ENCODE results near the gene TANC2.

TANC2 gene

GRCh38 chr17:62968445-62968923 is 2.4 kb downstream of the TANC2 start:
- peak; percentile 71 to 90 for DNase-seq
- WGBS (ENCODE audit: extremely low coverage, insufficient coverage, insufficient read length): no CpG with 5 or more reads among the region's 3 CpGs
- no peak overlapping the region for H2AK5ac ChIP-seq (ENCODE audit: low read length)

DNA sequence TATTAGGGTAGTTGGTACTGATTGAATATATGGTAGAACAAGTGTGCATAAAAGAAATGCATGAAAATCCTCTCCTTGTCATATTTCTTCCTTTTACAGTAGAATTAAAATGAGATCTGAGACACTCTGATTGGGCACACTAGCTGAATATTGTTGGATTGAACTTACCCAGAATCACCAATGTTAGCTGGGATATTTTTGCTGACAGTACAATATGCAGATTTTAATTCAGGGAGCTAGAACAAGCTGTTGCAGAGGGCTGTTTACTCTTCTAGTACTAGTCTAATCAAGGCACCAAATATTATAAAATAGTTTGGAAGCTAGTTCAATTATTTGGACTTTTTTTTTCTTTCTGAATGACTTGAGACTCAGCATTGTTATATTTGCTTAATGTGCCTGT is 4.6 kb downstream of the TANC2 start:
- H3K14ac ChIP-seq (ENCODE audit: low read length): no peak overlapping the region
- no peak overlapping the region for H3K4me3 ChIP-seq (ENCODE audit: low read depth, low read length)
- H3K36me3 ChIP-seq (ENCODE audit: control insufficient read depth in 1 of 2, insufficient read depth in 2 of 2, low read length in 2 of 2): peaks cover 5 to 8% of the 10 kb centered on the region in 2 experiments
- no peak overlapping the region for H2AFZ ChIP-seq (ENCODE audit: insufficient read depth, low read length, poor library complexity)
- no peak overlapping the region for H4K91ac ChIP-seq (ENCODE audit: low read depth, low read length)
- H3K79me1 ChIP-seq (ENCODE audit: low read length): peaks cover 12% of the 10 kb centered on the region
- no peak overlapping the region for H3K4me2 ChIP-seq (ENCODE audit: low read length)
- no peak for DNase-seq
- H4K8ac ChIP-seq (ENCODE audit: low read depth, low read length): no peak overlapping the region
- H2BK5ac ChIP-seq (ENCODE audit: low read depth, low read length, poor library complexity): no peak overlapping the region
- peaks cover 4 to 5% of the 10 kb centered on the region in 2 experiments for H3K4me1 ChIP-seq (ENCODE audit: control insufficient read depth in 1 of 2, insufficient read depth in 2 of 2, low read length in 2 of 2)
- H3K79me2 ChIP-seq (ENCODE audit: control insufficient read depth, insufficient read depth, low read length, poor library complexity): peaks cover 31% of the 10 kb centered on the region
- H2BK12ac ChIP-seq (ENCODE audit: low read length): no peak overlapping the region
- no peak overlapping the region for H2AK5ac ChIP-seq (ENCODE audit: low read length)
- H3K4ac ChIP-seq (ENCODE audit: low read depth, low read length): peak overlapping the region; percentile 75
- H3K27ac ChIP-seq (ENCODE audit: low read depth, low read length): no peak overlapping the region
- H3K23ac ChIP-seq (ENCODE audit: low read length): no peak overlapping the region
- no peaks in the 10 kb centered on the region for H3K27me3 ChIP-seq (ENCODE audit: insufficient read depth, low read length)
- H2BK120ac ChIP-seq (ENCODE audit: insufficient read depth, low read length, poor library complexity): no peak overlapping the region
- H3K18ac ChIP-seq (ENCODE audit: low read length): no peak overlapping the region
- H3K9ac ChIP-seq (ENCODE audit: low read length): no peak overlapping the region
- H4K12ac ChIP-seq (ENCODE audit: low read depth, low read length): no peak overlapping the region
- H3K9me3 ChIP-seq (ENCODE audit: insufficient read depth, low read depth, low read length): peaks cover 2% of the 10 kb centered on the region

More at GRCh38 chr17:62968445-62968923, 2.4 kb downstream of the TANC2 start:
- peaks cover 5 to 8% of the 10 kb centered on the region in 2 experiments for H3K36me3 ChIP-seq (ENCODE audit: control insufficient read depth in 1 of 2, insufficient read depth in 2 of 2, low read length in 2 of 2)
- H3K9ac ChIP-seq (ENCODE audit: low read length): peak overlapping the region; percentile 76
- no peaks in the 10 kb centered on the region for H3K27me3 ChIP-seq (ENCODE audit: insufficient read depth, low read length)
- no peak overlapping the region for H2BK5ac ChIP-seq (ENCODE audit: low read depth, low read length, poor library complexity)
- peak overlapping the region; percentile 97 for H3K4me2 ChIP-seq (ENCODE audit: low read length)
- H2BK120ac ChIP-seq (ENCODE audit: insufficient read depth, low read length, poor library complexity): no peak overlapping the region
- H3K4me3 ChIP-seq (ENCODE audit: low read depth, low read length): no peak overlapping the region
- H4K8ac ChIP-seq (ENCODE audit: low read depth, low read length): no peak overlapping the region
- no peak overlapping the region for H2BK12ac ChIP-seq (ENCODE audit: low read length)
- no peak overlapping the region for H4K91ac ChIP-seq (ENCODE audit: low read depth, low read length)
- peak overlapping the region; percentile 39 for H3K27ac ChIP-seq (ENCODE audit: low read depth, low read length)
- peaks cover 2% of the 10 kb centered on the region for H3K9me3 ChIP-seq (ENCODE audit: insufficient read depth, low read depth, low read length)
- no peak overlapping the region for H2AFZ ChIP-seq (ENCODE audit: insufficient read depth, low read length, poor library complexity)
- H3K4ac ChIP-seq (ENCODE audit: low read depth, low read length): peak overlapping the region; percentile 68
- peaks cover 4 to 8% of the 10 kb centered on the region in 2 experiments for H3K4me1 ChIP-seq (ENCODE audit: control insufficient read depth in 1 of 2, insufficient read depth in 2 of 2, low read length in 2 of 2)
- H3K14ac ChIP-seq (ENCODE audit: low read length): no peak overlapping the region
- H3K79me1 ChIP-seq (ENCODE audit: low read length): peaks cover 16% of the 10 kb centered on the region
- H3K18ac ChIP-seq (ENCODE audit: low read length): no peak overlapping the region
- peaks cover 28% of the 10 kb centered on the region for H3K79me2 ChIP-seq (ENCODE audit: control insufficient read depth, insufficient read depth, low read length, poor library complexity)
- H4K12ac ChIP-seq (ENCODE audit: low read depth, low read length): no peak overlapping the region
- H3K23ac ChIP-seq (ENCODE audit: low read length): no peak overlapping the region

GRCh38 chr17:62971853-62972252 is 5.8 kb downstream of the TANC2 start:
- H3K18ac ChIP-seq (ENCODE audit: low read length): no peak overlapping the region
- H3K9ac ChIP-seq (ENCODE audit: low read length): no peak overlapping the region
- no peak overlapping the region for H4K12ac ChIP-seq (ENCODE audit: low read depth, low read length)
- peaks cover 2% of the 10 kb centered on the region for H3K9me3 ChIP-seq (ENCODE audit: insufficient read depth, low read depth, low read length)
- no peak overlapping the region for H4K8ac ChIP-seq (ENCODE audit: low read depth, low read length)
- H2AFZ ChIP-seq (ENCODE audit: insufficient read depth, low read length, poor library complexity): no peak overlapping the region
- H3K27me3 ChIP-seq (ENCODE audit: insufficient read depth, low read length): no peaks in the 10 kb centered on the region
- no peak overlapping the region for H3K27ac ChIP-seq (ENCODE audit: low read depth, low read length)
- no peak for DNase-seq
- H3K4me2 ChIP-seq (ENCODE audit: low read length): no peak overlapping the region
- H3K23ac ChIP-seq (ENCODE audit: low read length): no peak overlapping the region
- H2BK12ac ChIP-seq (ENCODE audit: low read length): no peak overlapping the region
- H3K14ac ChIP-seq (ENCODE audit: low read length): no peak overlapping the region
- peak overlapping the region; percentile 94 for H3K4ac ChIP-seq (ENCODE audit: low read depth, low read length)
- H2BK120ac ChIP-seq (ENCODE audit: insufficient read depth, low read length, poor library complexity): no peak overlapping the region
- H2BK5ac ChIP-seq (ENCODE audit: low read depth, low read length, poor library complexity): no peak overlapping the region
- peaks cover 3% of the 10 kb centered on the region for H3K79me1 ChIP-seq (ENCODE audit: low read length)
- H3K4me3 ChIP-seq (ENCODE audit: low read depth, low read length): no peak overlapping the region
- peaks cover 22% of the 10 kb centered on the region for H3K79me2 ChIP-seq (ENCODE audit: control insufficient read depth, insufficient read depth, low read length, poor library complexity)
- no peak overlapping the region for H4K91ac ChIP-seq (ENCODE audit: low read depth, low read length)
- peaks cover 5 to 8% of the 10 kb centered on the region in 2 experiments for H3K36me3 ChIP-seq (ENCODE audit: control insufficient read depth in 1 of 2, insufficient read depth in 2 of 2, low read length in 2 of 2)
- WGBS (ENCODE audit: extremely low coverage, insufficient coverage, insufficient read length): no CpG with 5 or more reads among the region's 4 CpGs
- H2AK5ac ChIP-seq (ENCODE audit: low read length): no peak overlapping the region
- H3K4me1 ChIP-seq (ENCODE audit: control insufficient read depth in 1 of 2, insufficient read depth in 2 of 2, low read length in 2 of 2): peaks cover 3 to 4% of the 10 kb centered on the region in 2 experiments

DNA sequence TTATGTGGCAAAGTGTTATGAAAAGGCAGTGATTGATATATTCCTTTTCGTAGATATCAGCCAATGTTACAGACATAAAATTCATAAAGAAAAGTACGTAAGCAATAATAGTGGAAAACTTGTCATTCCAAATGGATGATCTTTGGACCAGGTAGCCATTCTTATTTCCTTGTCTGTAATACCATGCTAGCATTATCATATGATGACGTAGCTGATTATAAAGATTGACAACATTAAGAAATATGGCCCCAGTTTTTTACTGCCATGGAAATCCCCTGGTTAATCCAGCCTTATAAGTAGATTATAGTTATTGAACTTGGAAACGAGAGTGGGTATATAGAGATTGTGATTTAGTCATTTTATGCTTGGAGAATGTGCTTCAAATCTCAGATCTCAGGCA is 8.8 kb downstream of the TANC2 start:
- DNase-seq: no peak
- Histone ChIP-seq H3K27me3 (ENCODE audit: insufficient read depth, low read length) (no peaks in the 10 kb centered on the region), H3K79me2 (ENCODE audit: control insufficient read depth, insufficient read depth, low read length, poor library complexity) (peaks cover 25% of the 10 kb centered on the region), H3K27ac (ENCODE audit: low read depth, low read length) (no peak overlapping the region), H3K4me2 (ENCODE audit: low read length) (no peak overlapping the region), H2AK5ac (ENCODE audit: low read length) (no peak overlapping the region), H2BK5ac (ENCODE audit: low read depth, low read length, poor library complexity) (no peak overlapping the region), H4K91ac (ENCODE audit: low read depth, low read length) (no peak overlapping the region), H3K4me1 (ENCODE audit: control insufficient read depth in 1 of 2, insufficient read depth in 2 of 2, low read length in 2 of 2) (peaks cover 4 to 6% of the 10 kb centered on the region in 2 experiments), H2AFZ (ENCODE audit: insufficient read depth, low read length, poor library complexity) (no peak overlapping the region), H3K14ac (ENCODE audit: low read length) (no peak overlapping the region), H3K9me3 (ENCODE audit: insufficient read depth, low read depth, low read length) (peaks cover 2% of the 10 kb centered on the region), H3K18ac (ENCODE audit: low read length) (no peak overlapping the region), H3K36me3 (ENCODE audit: control insufficient read depth in 1 of 2, insufficient read depth in 2 of 2, low read length in 2 of 2) (peaks cover 5 to 10% of the 10 kb centered on the region in 2 experiments), H3K23ac (ENCODE audit: low read length) (no peak overlapping the region), H3K9ac (ENCODE audit: low read length) (no peak overlapping the region), H4K8ac (ENCODE audit: low read depth, low read length) (no peak overlapping the region), H4K12ac (ENCODE audit: low read depth, low read length) (no peak overlapping the region), H2BK120ac (ENCODE audit: insufficient read depth, low read length, poor library complexity) (no peak overlapping the region), H3K4ac (ENCODE audit: low read depth, low read length) (no peak overlapping the region), H3K79me1 (ENCODE audit: low read length) (no peaks in the 10 kb centered on the region), H3K4me3 (ENCODE audit: low read depth, low read length) (no peak overlapping the region), H2BK12ac (ENCODE audit: low read length) (no peak overlapping the region)
- WGBS (ENCODE audit: extremely low coverage, insufficient coverage, insufficient read length): no CpG with 5 or more reads among the region's 4 CpGs
